Hepatocyte (in vitro differentiated cells): ENCODE data around the gene CFAP77. TPM values are rescaled to one million over a fixed set of nuclear protein-coding genes. Genes with fewer than 3 reads are reported as not detected.

Experiments used
- DNase-seq: peaks from one replicate; pipeline ENCODE4 v3.0.0-alpha.2; 2016; ENCODE audit warnings: low spot score
- H2AFZ ChIP-seq: fragments of 200-600 bp; sonication (generic); 2 replicates; pipeline ENCODE4 v1.6.0; 2016; ENCODE audit warnings: antibody characterized with exemption, mild to moderate bottlenecking
- H3K27ac ChIP-seq: fragments of 200-600 bp; sonication (generic); 2 replicates; pipeline ENCODE4 v1.5.1; 2016; ENCODE audit warnings: mild to moderate bottlenecking
- H3K27me3 ChIP-seq: fragments of 200-600 bp; sonication (generic); 2 replicates; pipeline ENCODE4 v1.6.1; 2016
- H3K36me3 ChIP-seq: fragments of 200-600 bp; sonication (generic); replicated peaks from 2 replicates; pipeline ENCODE4 v1.5.1; 2016; ENCODE audit warnings: low read depth; ENCODE audit not compliant: insufficient read depth
- H3K4me1 ChIP-seq: fragments of 200-600 bp; sonication (generic); 2 replicates; pipeline ENCODE4 v1.5.1; 2016; ENCODE audit warnings: mild to moderate bottlenecking, moderate library complexity; ENCODE audit not compliant: insufficient read depth
- H3K4me2 ChIP-seq: fragments of 200-600 bp; sonication (generic); 2 replicates; pipeline ENCODE4 v1.6.0; 2016
- H3K4me3 ChIP-seq: fragments of 200-600 bp; sonication (generic); 2 replicates; pipeline ENCODE4 v1.5.1; 2016; ENCODE audit warnings: mild to moderate bottlenecking
- H3K79me2 ChIP-seq: fragments of 200-600 bp; sonication (generic); 2 replicates; pipeline ENCODE4 v1.6.0; 2017; ENCODE audit warnings: mild to moderate bottlenecking
- H3K9me2 ChIP-seq: fragments of 200-600 bp; sonication (generic); replicated peaks from 2 replicates; pipeline ENCODE4 v1.6.0; 2017; ENCODE audit warnings: mild to moderate bottlenecking; ENCODE audit not compliant: insufficient read depth
- H3K9me3 ChIP-seq: fragments of 200-600 bp; sonication (generic); 2 replicates; pipeline ENCODE4 v1.5.1; 2016; ENCODE audit warnings: low read depth, mild to moderate bottlenecking
- H4K20me1 ChIP-seq: fragments of 200-600 bp; sonication (generic); 2 replicates; pipeline ENCODE4 v1.6.0; 2016; ENCODE audit warnings: mild to moderate bottlenecking; ENCODE audit not compliant: insufficient read depth, poor library complexity, severe bottlenecking
- EZH2 ChIP-seq: fragments of 200-600 bp; sonication (generic); IDR thresholded peaks from 2 replicates; pipeline ENCODE4 v1.6.1; 2016; ENCODE audit warnings: antibody characterized with exemption, mild to moderate bottlenecking, borderline replicate concordance
- EZH2phosphoT487 ChIP-seq: fragments of 200-600 bp; sonication (generic); IDR thresholded peaks from one replicate; pipeline ENCODE4 v1.6.1; 2018; ENCODE audit warnings: antibody characterized with exemption, mild to moderate bottlenecking, low read depth, moderate library complexity; ENCODE audit not compliant: unreplicated experiment, severe bottlenecking
- WGBS: methylation state at CpG from one replicate; pipeline ENCODE4 v1.1.6; 2016; ENCODE audit warnings: low lambda C conversion rate; ENCODE audit errors: missing lambda C conversion rate; 5-methylcytosine and 5-hydroxymethylcytosine counted together
- polyA plus RNA-seq: library from polyadenylated mRNA; unstranded; fragments of >200 nt; fragmentation: Nextera tagmentation; extraction: Ambion mirVana; gene quantifications from 2 replicates; pipeline ENCODE4 v1.2.1, GENCODE V29; 2016
- total RNA-seq: library from RNA; depleted of rRNA; stranded (reverse); fragments of >200 nt; gene quantifications from 2 replicates; pipeline ENCODE4 v1.2.3, GENCODE V29; 2014
- TF ChIP-seq, protein P1 (sequence below): fragments of 200-600 bp; sonication (generic); IDR thresholded peaks from 2 replicates; pipeline ENCODE4 v1.5.1; 2016; ENCODE audit warnings: antibody characterized with exemption, mild to moderate bottlenecking; ENCODE audit not compliant: poor library complexity

CFAP77 gene
- total and polyA plus RNA-seq, 2 experiments from 2014 or later = 0.70 to 1.2 TPM

DNA sequence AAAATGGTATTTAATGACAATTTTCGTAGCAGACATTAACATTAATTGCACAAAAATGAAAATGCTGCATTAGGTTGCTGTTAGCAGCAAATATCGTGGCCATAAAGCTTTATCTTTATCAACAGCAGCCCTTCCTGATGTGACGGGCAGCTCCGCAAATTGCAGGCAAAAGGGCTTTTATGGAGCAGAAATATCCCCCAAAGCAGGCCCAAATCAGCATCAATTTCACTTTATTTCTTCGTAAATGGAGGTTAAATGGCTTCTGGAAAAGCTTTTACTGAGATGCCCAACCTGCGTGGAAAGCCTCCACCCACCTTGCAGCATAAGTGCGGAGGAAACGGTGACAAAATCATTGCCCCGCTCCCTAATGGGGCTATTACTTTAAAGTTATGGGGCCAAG lies 94.5 kb downstream of the CFAP77 start:
- no peaks in the 10 kb centered on the region for H3K9me3 ChIP-seq
- WGBS = 60% methylated on average over 9 of the region's 9 CpGs
- H2AFZ ChIP-seq = no peak overlapping the region
- no peaks in the 10 kb centered on the region for H3K36me3 ChIP-seq
- DNase-seq = no peak
- H3K9me2 ChIP-seq = no peaks in the 10 kb centered on the region
- no peaks in the 10 kb centered on the region for H3K79me2 ChIP-seq
- no peaks in the 10 kb centered on the region for H3K4me1 ChIP-seq
- H4K20me1 ChIP-seq = no peaks in the 10 kb centered on the region
- no peak overlapping the region for H3K4me3 ChIP-seq
- no peak overlapping the region for H3K27ac ChIP-seq
- peaks cover 36% of the 10 kb centered on the region for H3K27me3 ChIP-seq
- TF ChIP-seq, protein P1, sequence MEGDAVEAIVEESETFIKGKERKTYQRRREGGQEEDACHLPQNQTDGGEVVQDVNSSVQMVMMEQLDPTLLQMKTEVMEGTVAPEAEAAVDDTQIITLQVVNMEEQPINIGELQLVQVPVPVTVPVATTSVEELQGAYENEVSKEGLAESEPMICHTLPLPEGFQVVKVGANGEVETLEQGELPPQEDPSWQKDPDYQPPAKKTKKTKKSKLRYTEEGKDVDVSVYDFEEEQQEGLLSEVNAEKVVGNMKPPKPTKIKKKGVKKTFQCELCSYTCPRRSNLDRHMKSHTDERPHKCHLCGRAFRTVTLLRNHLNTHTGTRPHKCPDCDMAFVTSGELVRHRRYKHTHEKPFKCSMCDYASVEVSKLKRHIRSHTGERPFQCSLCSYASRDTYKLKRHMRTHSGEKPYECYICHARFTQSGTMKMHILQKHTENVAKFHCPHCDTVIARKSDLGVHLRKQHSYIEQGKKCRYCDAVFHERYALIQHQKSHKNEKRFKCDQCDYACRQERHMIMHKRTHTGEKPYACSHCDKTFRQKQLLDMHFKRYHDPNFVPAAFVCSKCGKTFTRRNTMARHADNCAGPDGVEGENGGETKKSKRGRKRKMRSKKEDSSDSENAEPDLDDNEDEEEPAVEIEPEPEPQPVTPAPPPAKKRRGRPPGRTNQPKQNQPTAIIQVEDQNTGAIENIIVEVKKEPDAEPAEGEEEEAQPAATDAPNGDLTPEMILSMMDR = no peak
- TF ChIP-seq EZH2 (no peak), EZH2phosphoT487 (no peak)
- H3K4me2 ChIP-seq = no peak overlapping the region

DNA sequence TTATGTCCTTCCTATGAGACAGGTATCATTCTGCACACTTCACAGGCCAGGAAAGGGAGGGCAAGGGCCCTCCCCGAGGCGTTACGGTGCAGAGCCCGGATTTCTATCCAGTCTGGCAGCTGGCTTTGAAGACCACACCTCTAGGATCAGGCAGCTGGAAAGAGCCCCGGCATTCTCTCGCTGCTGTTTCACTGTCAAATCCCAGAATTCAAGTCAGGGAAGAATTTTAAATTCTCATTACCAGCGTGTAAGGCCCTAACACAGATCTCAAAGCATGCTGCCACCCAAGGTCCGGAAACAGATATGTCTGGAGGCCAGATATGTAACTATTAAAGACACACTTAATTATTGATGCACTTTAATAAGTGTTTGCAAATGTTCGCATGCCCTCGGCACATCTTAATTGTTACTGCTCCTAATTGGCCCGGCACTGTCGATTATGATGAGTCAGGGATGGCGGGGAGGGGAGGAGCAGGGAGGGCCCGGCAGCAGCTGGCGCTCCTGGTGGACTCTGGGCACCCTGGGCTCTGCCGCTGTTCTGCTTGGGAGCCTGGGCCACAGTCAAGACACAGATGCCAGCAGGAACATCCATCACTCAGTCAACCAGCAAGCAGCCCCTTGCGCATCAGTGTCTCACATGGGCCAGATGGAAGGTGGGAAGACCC lies 96.1 kb downstream of the CFAP77 start:
- no peak for TF ChIP-seq EZH2phosphoT487
- no peak for TF ChIP-seq EZH2
- TF ChIP-seq, protein P1 = no peak
- Histone ChIP-seq H4K20me1 (no peaks in the 10 kb centered on the region), H3K9me2 (no peaks in the 10 kb centered on the region), H3K79me2 (no peaks in the 10 kb centered on the region), H3K27me3 (peaks cover 36% of the 10 kb centered on the region), H3K4me3 (no peak overlapping the region), H3K36me3 (no peaks in the 10 kb centered on the region), H3K9me3 (no peaks in the 10 kb centered on the region), H3K27ac (no peak overlapping the region), H3K4me1 (no peaks in the 10 kb centered on the region), H2AFZ (no peak overlapping the region), H3K4me2 (no peak overlapping the region)
- 83% methylated on average over 17 of the region's 17 CpGs for WGBS
- no peak for DNase-seq

DNA sequence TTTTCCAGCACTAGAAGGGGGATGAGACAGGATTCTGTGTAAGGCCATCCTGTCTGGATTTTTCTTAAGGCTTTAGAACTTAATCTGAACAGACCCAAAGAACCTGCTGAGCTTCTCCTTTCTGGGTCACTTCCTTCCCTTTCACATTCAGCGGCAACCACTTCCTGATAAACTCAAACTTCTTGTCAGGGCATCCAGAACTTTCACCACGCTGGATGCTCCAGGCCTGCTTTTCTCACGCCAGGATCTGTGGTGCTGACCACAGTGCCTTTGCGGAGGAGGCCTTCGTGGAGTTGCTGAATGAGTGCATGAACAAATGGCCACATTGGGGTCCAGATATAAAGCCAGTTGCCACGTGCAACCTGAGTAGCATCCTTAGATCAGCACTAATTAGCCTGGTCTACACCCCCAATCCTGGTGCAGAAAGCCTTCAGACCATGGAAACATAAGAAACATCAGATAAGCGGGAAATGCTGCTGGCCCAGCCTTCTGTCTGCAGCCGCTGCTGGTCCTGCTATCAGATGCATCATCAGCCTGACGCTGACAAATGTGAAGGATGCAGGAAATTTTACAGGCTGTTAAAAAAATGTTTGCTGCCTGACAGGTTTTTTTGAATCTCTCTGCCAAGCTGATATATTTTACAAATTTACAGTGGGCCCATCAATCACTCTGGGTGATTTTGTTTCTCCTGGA lies 97.1 kb downstream of the CFAP77 start:
- Histone ChIP-seq H3K9me2 (no peaks in the 10 kb centered on the region), H3K27ac (no peak overlapping the region), H4K20me1 (no peaks in the 10 kb centered on the region), H2AFZ (no peak overlapping the region), H3K4me3 (no peak overlapping the region), H3K79me2 (no peaks in the 10 kb centered on the region), H3K9me3 (no peaks in the 10 kb centered on the region), H3K36me3 (no peaks in the 10 kb centered on the region), H3K4me2 (no peak overlapping the region), H3K27me3 (peaks cover 36% of the 10 kb centered on the region), H3K4me1 (no peaks in the 10 kb centered on the region)
- WGBS = 65% methylated on average over 9 of the region's 9 CpGs
- no peak for TF ChIP-seq EZH2phosphoT487
- no peak for TF ChIP-seq EZH2
- TF ChIP-seq, protein P1 = no peak
- no peak for DNase-seq
